ENCODE results near the gene RPS6KA2. TPM values are rescaled to one million over a fixed set of nuclear protein-coding genes. Genes with fewer than 3 reads are reported as not detected.

Gene RPS6KA2
- polyA plus RNA-seq, 1 experiment = 70.9 TPM

- no peak for DNase-seq (ENCODE audit: low read depth, low spot score)
- CTCF ChIA-PET = interaction anchor here (1.5 kb wide), 1 partner anchor 107 kb away, joined by 4 read pairs; no protein-coding TSS in a partner anchor
- Histone ChIP-seq H3K9me3 (ENCODE audit: control insufficient read depth, insufficient read depth, low read length) (peaks cover 7% of the 10 kb centered on the region; the same call in 1 of the 2 replicates), H3K27ac (ENCODE audit: low read depth, low read length) (no peak overlapping the region), H3K27me3 (ENCODE audit: control insufficient read depth, insufficient read depth, low read length) (no peaks in the 10 kb centered on the region), H3K4me3 (ENCODE audit: low read depth, low read length) (no peak overlapping the region)
- TF ChIP-seq, protein P1, sequence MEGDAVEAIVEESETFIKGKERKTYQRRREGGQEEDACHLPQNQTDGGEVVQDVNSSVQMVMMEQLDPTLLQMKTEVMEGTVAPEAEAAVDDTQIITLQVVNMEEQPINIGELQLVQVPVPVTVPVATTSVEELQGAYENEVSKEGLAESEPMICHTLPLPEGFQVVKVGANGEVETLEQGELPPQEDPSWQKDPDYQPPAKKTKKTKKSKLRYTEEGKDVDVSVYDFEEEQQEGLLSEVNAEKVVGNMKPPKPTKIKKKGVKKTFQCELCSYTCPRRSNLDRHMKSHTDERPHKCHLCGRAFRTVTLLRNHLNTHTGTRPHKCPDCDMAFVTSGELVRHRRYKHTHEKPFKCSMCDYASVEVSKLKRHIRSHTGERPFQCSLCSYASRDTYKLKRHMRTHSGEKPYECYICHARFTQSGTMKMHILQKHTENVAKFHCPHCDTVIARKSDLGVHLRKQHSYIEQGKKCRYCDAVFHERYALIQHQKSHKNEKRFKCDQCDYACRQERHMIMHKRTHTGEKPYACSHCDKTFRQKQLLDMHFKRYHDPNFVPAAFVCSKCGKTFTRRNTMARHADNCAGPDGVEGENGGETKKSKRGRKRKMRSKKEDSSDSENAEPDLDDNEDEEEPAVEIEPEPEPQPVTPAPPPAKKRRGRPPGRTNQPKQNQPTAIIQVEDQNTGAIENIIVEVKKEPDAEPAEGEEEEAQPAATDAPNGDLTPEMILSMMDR (IDR thresholded peaks at IDR 0.05; ENCODE audit: low read depth, low read length) = no peak
- POLR2A ChIA-PET = no interaction called here
Observed at GRCh38 chr6:166514196-166514595, 112.9 kb downstream of the RPS6KA2 start.

DNA sequence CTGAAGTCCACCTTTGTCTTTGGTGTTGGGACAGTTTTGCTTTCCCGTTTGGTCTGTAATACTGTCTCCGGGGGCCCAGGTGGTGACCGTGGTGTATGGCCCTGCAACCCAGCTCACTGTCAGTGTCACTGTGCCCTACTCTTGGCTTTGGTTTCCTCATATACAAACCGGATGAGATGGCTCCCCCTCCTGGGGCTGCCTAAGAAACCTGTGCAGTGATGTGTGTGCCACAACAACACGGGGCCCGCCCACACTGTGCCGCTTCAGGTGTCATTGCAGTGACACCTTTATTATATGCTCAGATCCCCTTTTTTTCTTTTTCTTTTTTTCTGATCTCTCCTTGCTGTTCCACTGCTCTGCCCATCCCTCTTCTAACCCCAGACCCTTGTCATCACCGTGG lies 114.5 kb downstream of the RPS6KA2 start:
- ChIA-PET POLR2A (no interaction called here), CTCF (no interaction called here)
- Histone ChIP-seq H3K9me3 (ENCODE audit: control insufficient read depth, insufficient read depth, low read length) (peaks cover 2% of the 10 kb centered on the region; the same call in 1 of the 2 replicates), H3K27me3 (ENCODE audit: control insufficient read depth, insufficient read depth, low read length) (no peaks in the 10 kb centered on the region), H3K4me3 (ENCODE audit: low read depth, low read length) (no peak overlapping the region), H3K27ac (ENCODE audit: low read depth, low read length) (no peak overlapping the region)
- DNase-seq (ENCODE audit: low read depth, low spot score) = no peak
- TF ChIP-seq, protein P1 (IDR thresholded peaks at IDR 0.05; ENCODE audit: low read depth, low read length) = no peak

DNA sequence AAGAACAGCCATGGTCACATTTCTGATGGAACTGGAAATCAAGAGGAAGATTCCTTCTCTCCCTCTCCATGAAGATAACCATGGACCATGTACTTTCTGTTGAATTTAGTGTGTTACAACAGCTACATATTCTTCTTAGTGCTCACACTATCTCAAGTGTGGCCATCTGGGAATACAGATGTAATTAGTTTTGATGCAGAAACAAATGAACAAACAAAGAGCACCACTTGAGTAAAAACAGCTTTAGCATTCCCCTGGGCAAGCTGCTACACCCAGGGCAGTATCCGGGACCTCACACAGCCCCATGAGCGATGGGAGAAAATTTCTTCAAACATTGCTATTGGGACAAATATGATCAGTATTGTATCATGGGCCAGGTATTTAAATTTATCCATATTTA lies 115.7 kb downstream of the RPS6KA2 start:
- DNase-seq (ENCODE audit: low read depth, low spot score) = no peak
- POLR2A ChIA-PET = no interaction called here
- no peak overlapping the region for H3K27ac ChIP-seq (ENCODE audit: low read depth, low read length)
- H3K27me3 ChIP-seq (ENCODE audit: control insufficient read depth, insufficient read depth, low read length) = no peaks in the 10 kb centered on the region
- H3K9me3 ChIP-seq (ENCODE audit: control insufficient read depth, insufficient read depth, low read length) = no peaks in the 10 kb centered on the region; the same call in 1 of the 2 replicates
- H3K4me3 ChIP-seq (ENCODE audit: low read depth, low read length) = no peak overlapping the region
- TF ChIP-seq, protein P1 (IDR thresholded peaks at IDR 0.05; ENCODE audit: low read depth, low read length) = no peak
- CTCF ChIA-PET = no interaction called here

- Histone ChIP-seq H3K27me3 (ENCODE audit: control insufficient read depth, insufficient read depth, low read length) (no peaks in the 10 kb centered on the region), H3K9me3 (ENCODE audit: control insufficient read depth, insufficient read depth, low read length) (no peaks in the 10 kb centered on the region; the same call in 1 of the 2 replicates), H3K4me3 (ENCODE audit: low read depth, low read length) (no peak overlapping the region), H3K27ac (ENCODE audit: low read depth, low read length) (no peak overlapping the region)
- CTCF ChIA-PET = no interaction called here
- DNase-seq (ENCODE audit: low read depth, low spot score) = no peak
- POLR2A ChIA-PET = no interaction called here
- TF ChIP-seq, protein P1 (IDR thresholded peaks at IDR 0.05; ENCODE audit: low read depth, low read length) = no peak
Observed at GRCh38 chr6:166509193-166509592, 117.9 kb downstream of the RPS6KA2 start.

DNA sequence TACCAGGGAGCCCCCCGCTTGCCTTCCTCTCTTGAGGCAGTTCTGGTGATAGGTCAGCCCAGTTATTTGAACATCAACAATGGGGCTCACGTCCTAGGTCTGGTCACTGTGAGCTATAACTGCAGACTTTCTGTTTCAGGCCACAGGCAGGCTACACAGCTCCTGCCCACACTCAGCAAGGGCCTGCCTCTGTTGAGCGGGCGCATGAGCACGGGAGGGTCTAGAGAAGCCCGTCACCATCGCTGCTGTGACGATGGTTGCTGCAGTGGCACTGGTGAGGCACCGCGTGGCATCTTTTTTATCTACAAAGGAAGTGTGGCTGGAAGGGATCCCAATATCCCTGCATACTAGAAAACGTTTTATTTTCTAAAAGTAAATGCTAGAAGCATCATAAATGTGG lies 118.3 kb downstream of the RPS6KA2 start:
- no peaks in the 10 kb centered on the region for H3K9me3 ChIP-seq (ENCODE audit: control insufficient read depth, insufficient read depth, low read length)
- no peaks in the 10 kb centered on the region for H3K27me3 ChIP-seq (ENCODE audit: control insufficient read depth, insufficient read depth, low read length)
- TF ChIP-seq, protein P1 (IDR thresholded peaks at IDR 0.05; ENCODE audit: low read depth, low read length) = no peak
- H3K4me3 ChIP-seq (ENCODE audit: low read depth, low read length) = no peak overlapping the region
- ChIA-PET POLR2A (no interaction called here), CTCF (no interaction called here)
- no peak for DNase-seq (ENCODE audit: low read depth, low spot score)
- no peak overlapping the region for H3K27ac ChIP-seq (ENCODE audit: low read depth, low read length)

All from AG04450 (cell line).